GM12873 (cell line): Measurements from ENCODE around the gene QTRT2.

Experiments used
- CTCF ChIP-seq: IDR thresholded peaks from 2 replicates; pipeline ENCODE4 v1.5.1; 2012; ENCODE audit warnings: low read depth, mild to moderate bottlenecking, moderate library complexity, low read length, control low read depth; ENCODE audit not compliant: insufficient read depth; ENCODE audit errors: missing control alignments

Gene QTRT2

GRCh38 chr3:114076711-114077110, 20.2 kb downstream of the QTRT2 start:
- TF ChIP-seq CTCF = no peak

GRCh38 chr3:114078126-114078525, 21.6 kb downstream of the QTRT2 start:
- TF ChIP-seq CTCF = no peak

- TF ChIP-seq CTCF = no peak
These were observed 23.2 kb downstream of the QTRT2 start for GRCh38 chr3:114079761-114080160.

- no peak for TF ChIP-seq CTCF
These were observed 23.7 kb downstream of the QTRT2 start for GRCh38 chr3:114080201-114080600.

- no peak for TF ChIP-seq CTCF
These were observed 24.5 kb downstream of the QTRT2 start for GRCh38 chr3:114081037-114081436.

GRCh38 chr3:114083112-114083511, 26.6 kb downstream of the QTRT2 start:
- no peak for TF ChIP-seq CTCF

GRCh38 chr3:114086356-114086755, 29.8 kb downstream of the QTRT2 start:
- no peak for TF ChIP-seq CTCF
